OCI-M2 (cell line): ENCODE results near the gene GNG7.
"Not testable (repeated sequence)": the region's sequence is repeated elsewhere in the genome, so short reads cannot be mapped to it uniquely, and the experiment has no call there.

Experiments
- DNase-seq: peaks from one replicate; lab custom pipeline; 2025; ENCODE audit not compliant: unreplicated experiment; lab: John Stamatoyannopoulos, UW

The GNG7 gene

GRCh38 chr19:2714102-2714501 is 11.6 kb upstream of the GNG7 start:
- not testable (repeated sequence) for DNase-seq

GRCh38 chr19:2713170-2713569 is 10.7 kb upstream of the GNG7 start:
- not testable (repeated sequence) for DNase-seq

GRCh38 chr19:2711875-2712205 is 9.3 kb upstream of the GNG7 start:
- no peak for DNase-seq

- DNase-seq: no peak
Observed at GRCh38 chr19:2711172-2711874, 8.8 kb upstream of the GNG7 start.

GRCh38 chr19:2706251-2706650 is 3.8 kb upstream of the GNG7 start:
- DNase-seq: no peak

DNA sequence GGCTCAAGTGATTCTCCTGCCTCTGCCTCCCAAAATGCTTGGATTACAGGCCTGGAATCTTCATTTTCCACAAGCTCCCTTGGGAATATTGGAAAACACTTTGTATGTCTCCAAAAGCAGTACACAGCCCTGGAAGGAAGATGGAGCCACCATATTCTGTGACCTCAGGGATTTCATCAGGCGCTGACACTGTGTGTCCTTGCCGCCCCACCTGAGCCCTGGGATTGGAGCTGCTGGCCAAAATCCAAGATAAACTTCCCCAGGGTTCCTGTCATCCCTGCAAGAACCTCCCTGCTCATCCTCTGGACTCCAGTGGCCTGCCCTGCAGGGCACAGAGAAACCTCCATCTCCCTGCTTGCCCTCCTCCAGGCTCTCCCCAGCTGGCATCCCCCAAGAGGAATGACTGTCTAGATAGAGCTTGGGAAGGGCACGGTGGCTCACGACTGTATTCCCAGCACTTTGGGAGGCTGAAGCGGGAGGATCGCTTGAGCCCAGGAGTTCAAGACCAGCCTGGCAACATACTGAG is 1.3 kb upstream of the GNG7 start:
- DNase-seq: no peak

- DNase-seq: no peak
Observed at GRCh38 chr19:2703077-2703437, 563 bp upstream of the GNG7 start.

GRCh38 chr19:2701361-2702169 is 929 bp downstream of the GNG7 start:
- DNase-seq: no peak

DNA sequence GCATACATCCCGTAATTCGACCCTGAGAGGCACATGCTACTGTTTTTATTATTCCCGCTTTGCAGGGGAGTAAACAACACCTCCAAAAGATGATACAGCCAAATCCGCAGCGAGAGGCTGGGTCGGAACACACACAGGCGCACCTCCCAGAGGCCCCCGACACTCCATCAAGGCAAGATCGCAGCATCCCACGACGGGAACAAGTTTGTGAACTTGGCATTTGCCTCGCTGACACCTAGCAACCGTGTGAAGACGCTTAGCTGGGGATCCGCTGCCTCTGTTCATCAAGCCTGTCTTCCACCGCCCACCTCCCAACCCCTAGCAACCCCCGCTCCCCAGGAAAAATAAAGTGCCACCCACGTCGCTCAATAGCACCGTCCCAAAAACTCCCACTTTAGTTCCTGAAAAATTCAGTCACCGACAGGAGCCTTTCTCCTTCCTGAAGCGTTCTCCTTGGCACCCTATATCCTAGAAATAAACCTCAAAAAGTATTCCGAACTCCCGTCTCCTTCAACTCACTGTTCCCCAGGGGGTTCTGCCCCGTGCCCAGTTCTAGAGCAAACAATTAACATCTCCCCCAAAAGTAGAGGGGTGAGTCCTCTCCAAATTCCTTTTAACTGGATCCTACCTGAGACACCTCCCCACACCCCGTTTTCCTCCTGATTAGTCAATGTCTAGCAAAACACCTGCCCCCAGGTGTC is 1.7 kb downstream of the GNG7 start:
- DNase-seq: no peak

GRCh38 chr19:2699413-2700140 is 2.9 kb downstream of the GNG7 start:
- no peak for DNase-seq

DNA sequence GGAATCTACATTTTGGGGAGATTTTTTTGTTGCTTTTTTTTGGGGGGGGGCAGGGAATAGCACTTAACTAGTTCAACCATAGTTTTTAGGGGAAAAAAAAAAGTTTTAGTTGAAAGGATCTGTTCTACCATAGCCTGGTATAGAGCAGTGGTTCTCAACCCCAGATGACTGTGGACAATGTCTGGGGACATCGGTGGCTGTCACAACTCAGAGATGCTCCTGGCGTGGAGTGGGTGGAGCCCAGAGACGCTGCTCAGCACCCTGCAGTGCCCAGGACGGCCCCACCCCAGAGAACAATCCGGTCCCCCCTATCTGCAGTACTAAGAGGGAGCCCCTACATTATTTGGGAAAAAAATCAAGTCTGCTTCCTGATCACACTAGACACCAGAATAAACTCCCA is 8.3 kb downstream of the GNG7 start:
- no peak for DNase-seq

GRCh38 chr19:2693492-2694160 is 8.9 kb downstream of the GNG7 start:
- no peak for DNase-seq

- DNase-seq: no peak
Observed at GRCh38 chr19:2691951-2692350, 10.5 kb downstream of the GNG7 start.

GRCh38 chr19:2690856-2691255 is 11.6 kb downstream of the GNG7 start:
- DNase-seq: no peak

DNA sequence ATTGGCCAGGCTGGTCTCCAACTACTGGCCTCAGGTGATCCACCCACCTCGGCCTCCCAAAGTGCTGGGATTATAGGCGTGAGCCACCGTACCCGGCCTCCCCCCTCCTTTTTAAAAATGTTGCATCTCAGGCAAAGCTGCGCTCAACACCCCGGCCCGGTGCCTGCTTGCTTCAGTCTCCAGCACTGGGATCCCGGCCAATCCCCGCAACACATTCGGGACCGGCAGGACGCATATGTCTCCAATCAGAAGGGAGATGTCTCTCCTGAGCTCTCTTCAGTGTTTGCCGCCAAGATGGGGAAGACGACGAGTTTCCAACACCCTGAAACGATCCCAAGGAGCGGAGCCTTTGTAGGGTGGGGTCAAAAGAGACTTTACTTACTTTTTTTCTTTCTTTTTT is 16.1 kb downstream of the GNG7 start:
- DNase-seq: no peak

GRCh38 chr19:2685204-2685704 is 17.2 kb downstream of the GNG7 start:
- no peak for DNase-seq

DNA sequence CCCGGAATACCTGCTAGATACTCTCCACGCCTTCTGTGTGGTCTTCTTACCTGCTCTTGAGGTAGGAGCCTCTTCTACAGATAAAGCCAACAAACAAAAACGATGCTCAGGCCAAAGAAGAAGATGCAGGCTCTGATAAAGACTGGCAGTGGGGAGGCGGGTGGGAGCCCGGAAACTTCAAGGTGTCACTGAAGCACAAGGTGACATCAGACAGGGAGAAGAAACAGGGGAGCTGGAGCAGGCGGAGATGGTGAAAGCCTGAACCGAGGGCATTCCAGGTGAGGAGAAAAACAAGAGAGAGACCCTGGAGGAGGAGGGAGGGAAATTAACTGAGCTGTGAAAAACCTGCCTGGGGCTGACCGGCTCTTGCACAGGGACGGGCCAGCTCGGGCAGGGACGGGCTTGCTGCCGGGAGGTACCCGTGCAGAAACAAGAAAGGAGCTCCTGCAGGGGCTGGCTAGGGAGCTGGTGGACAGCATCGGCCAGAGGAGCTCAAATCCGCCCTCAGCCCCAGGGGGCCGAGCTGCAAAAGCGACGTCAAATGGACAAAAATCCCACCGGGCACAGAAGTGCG is 19.0 kb downstream of the GNG7 start:
- no peak for DNase-seq

- DNase-seq: no peak
Observed at GRCh38 chr19:2680808-2681207, 21.7 kb downstream of the GNG7 start.

DNA sequence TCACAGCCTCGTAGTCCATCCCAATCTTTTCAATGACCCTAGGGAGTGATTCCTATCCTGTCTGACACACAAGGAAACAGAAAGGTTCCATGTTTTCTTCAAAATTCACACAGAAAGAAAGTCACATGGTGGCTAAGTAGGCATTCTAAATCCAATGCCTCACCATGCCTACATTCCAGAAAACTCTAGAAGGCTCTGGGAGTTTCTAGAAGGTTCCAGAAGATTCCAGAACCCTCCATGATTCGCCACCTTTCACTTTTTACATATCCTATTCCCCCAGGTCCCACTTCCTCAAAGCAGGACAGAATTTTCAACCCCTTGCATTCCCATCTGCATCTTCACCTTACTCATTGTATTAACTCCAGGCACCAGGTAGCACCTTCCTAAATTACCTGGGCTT is 23.1 kb downstream of the GNG7 start:
- DNase-seq: no peak

DNA sequence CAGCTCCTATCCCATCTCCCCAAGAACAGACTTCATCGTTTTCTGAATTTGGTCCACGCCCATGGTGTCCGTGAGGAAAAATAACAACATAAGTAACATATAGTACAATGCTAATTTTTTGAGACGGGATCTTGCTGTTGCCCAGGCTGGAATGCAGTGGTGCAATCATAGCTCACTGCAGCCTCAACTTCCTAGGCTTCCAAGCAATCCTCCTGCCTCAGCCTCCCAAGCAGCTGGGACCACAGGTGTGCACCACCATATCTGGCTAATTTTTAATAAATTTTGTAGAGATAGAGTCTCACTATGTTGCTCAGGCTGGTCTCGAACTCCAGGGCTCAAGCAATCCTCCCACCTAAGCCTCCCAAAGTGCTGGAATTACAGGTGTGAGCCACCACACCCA is 23.5 kb downstream of the GNG7 start:
- not testable (repeated sequence) for DNase-seq
